NT2/D1 (cell line): ENCODE results near the gene NPAS2.

ENCODE experiments used
- SUZ12 ChIP-seq: IDR thresholded peaks from 2 replicates; pipeline ENCODE4 v1.6.1; 2011; ENCODE audit not compliant: insufficient read length, insufficient read depth; ENCODE audit errors: extremely low read depth
- YY1 ChIP-seq: IDR thresholded peaks from 2 replicates; pipeline ENCODE4 v1.6.1; 2011; ENCODE audit not compliant: insufficient read length, insufficient read depth
- ZNF274 ChIP-seq: IDR thresholded peaks from 2 replicates; pipeline ENCODE4 v1.6.1; 2011; ENCODE audit warnings: mild to moderate bottlenecking, low read depth, low read length

DNA sequence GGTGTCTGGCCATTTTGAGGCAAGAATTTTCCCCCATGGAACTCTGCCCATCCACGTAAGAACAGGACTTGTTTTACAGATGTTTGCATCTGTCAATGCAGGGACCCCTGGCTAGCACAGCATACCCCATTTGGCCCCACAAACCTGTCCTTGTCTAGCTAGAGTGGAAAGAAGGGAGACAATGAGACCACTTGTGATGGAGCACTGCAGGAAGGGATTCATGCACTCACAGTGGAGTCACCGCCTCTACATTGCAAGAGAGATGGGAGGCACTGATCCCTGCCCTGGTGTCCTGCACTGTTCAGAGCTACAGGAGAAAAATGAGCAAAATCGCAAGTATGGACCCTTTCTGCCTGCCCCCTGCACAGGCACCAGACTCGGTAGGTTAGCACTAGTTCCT lies 32.5 kb downstream of the NPAS2 start:
- TF ChIP-seq SUZ12 (no peak), ZNF274 (no peak), YY1 (no peak)
